H1 (cell line): ENCODE results near the gene MYLK3. TPM values are rescaled to one million over a fixed set of nuclear protein-coding genes. Genes with fewer than 3 reads are reported as not detected.

ENCODE experiments used
- CTCF ChIA-PET: fragments of 300-600 bp; sonication (Branson Sonifier 250); formaldehyde crosslinking; loops from one replicate; lab custom pipeline; 2021; ENCODE audit not compliant: partially characterized antibody; lab: Charles Lee
- POLR2A ChIA-PET: fragments of 300-600 bp; sonication (Branson Sonifier 250); formaldehyde crosslinking; loops from one replicate; lab custom pipeline; 2021; ENCODE audit warnings: inconsistent platforms; ENCODE audit not compliant: partially characterized antibody; lab: Charles Lee
- DNase-seq, 2 experiments: peaks; one replicate each; pipeline versions ENCODE4 v3.0.0 to v3.0.0-alpha.2; 2010 to 2022; ENCODE audit warnings: low spot score in 2 of 2, low read depth in 1 of 2, mixed read lengths in 1 of 2
- FAIRE-seq: peaks from 2 replicates; lab custom pipeline; 2011; peaks lifted over from hg19 to GRCh38; lab: Jason Lieb, UNC
- H2AFZ ChIP-seq: 2 replicates; pipeline ENCODE4 v1.8.1; 2012; ENCODE audit warnings: low read length, inconsistent platforms
- H2AK5ac ChIP-seq: 2 replicates; pipeline ENCODE4 v1.6.1; 2013; ENCODE audit warnings: low read depth, low read length
- H2BK120ac ChIP-seq: replicated peaks from 2 replicates; pipeline ENCODE3; 2013; ENCODE audit warnings: low read depth, low read length, inconsistent platforms
- H2BK12ac ChIP-seq: 2 replicates; pipeline ENCODE4 v1.6.1; 2013; ENCODE audit warnings: low read depth, low read length
- H2BK15ac ChIP-seq: 2 replicates; pipeline ENCODE4 v1.6.1; 2013; ENCODE audit warnings: low read length
- H2BK20ac ChIP-seq: 2 replicates; pipeline ENCODE4 v1.6.1; 2013; ENCODE audit warnings: low read length
- H2BK5ac ChIP-seq: 2 replicates; pipeline ENCODE4 v1.6.1; 2013; ENCODE audit warnings: low read depth, low read length
- H3K14ac ChIP-seq: 2 replicates; pipeline ENCODE4 v1.6.1; 2013; ENCODE audit warnings: inconsistent platforms; ENCODE audit not compliant: insufficient read length
- H3K18ac ChIP-seq: 2 replicates; pipeline ENCODE4 v1.6.1; 2013; ENCODE audit warnings: low read length; ENCODE audit errors: extremely low read depth
- H3K23ac ChIP-seq: 2 replicates; pipeline ENCODE4 v1.6.1; 2013; ENCODE audit warnings: inconsistent platforms; ENCODE audit not compliant: insufficient read length
- H3K23me2 ChIP-seq: 2 replicates; pipeline ENCODE4 v1.6.1; 2013; ENCODE audit warnings: low read depth, low read length
- H3K27ac ChIP-seq: 2 replicates; pipeline ENCODE4 v1.6.1; 2011; ENCODE audit warnings: low read depth, low read length, inconsistent platforms
- H3K27me3 ChIP-seq, 4 experiments: replicated peaks in 1 of 4; 1 replicate in 1 of 4; 2 replicates in 3 of 4; pipeline versions ENCODE4 v1.6.1 to v1.8.1; 2011 to 2013; ENCODE audit warnings: low read length in 3 of 4, mild to moderate bottlenecking in 3 of 4, inconsistent platforms in 2 of 4, mixed read lengths in 2 of 4, moderate library complexity in 1 of 4; ENCODE audit not compliant: control insufficient read depth in 3 of 4, insufficient read depth in 3 of 4; ENCODE audit errors: extremely low read depth in 1 of 4
- H3K36me3 ChIP-seq, 4 experiments: 2 replicates each; pipeline versions ENCODE4 v1.6.1 to v1.8.1; 2011 to 2013; ENCODE audit warnings: mild to moderate bottlenecking in 4 of 4, low read length in 3 of 4, moderate library complexity in 2 of 4, control low read depth in 1 of 4, inconsistent platforms in 1 of 4; ENCODE audit not compliant: insufficient read depth in 4 of 4, control insufficient read depth in 2 of 4
- H3K4ac ChIP-seq: replicated peaks from 2 replicates; pipeline ENCODE3; 2013; ENCODE audit warnings: low read length, low read depth, mixed read lengths, inconsistent platforms; ENCODE audit not compliant: insufficient read length
- H3K4me1 ChIP-seq, 4 experiments: replicated peaks in 1 of 4; 1 replicate in 1 of 4; 2 replicates in 3 of 4; pipeline versions ENCODE4 v1.6.1 to v1.8.1; 2011 to 2013; ENCODE audit warnings: low read length in 3 of 4, inconsistent platforms in 2 of 4, mixed read lengths in 1 of 4; ENCODE audit not compliant: insufficient read depth in 4 of 4, control insufficient read depth in 3 of 4
- H3K4me2 ChIP-seq, 2 experiments: 2 replicates each; pipeline versions ENCODE4 v1.6.1 to v1.8.1; 2011 to 2013; ENCODE audit warnings: low read depth in 2 of 2, low read length in 2 of 2, control low read depth in 1 of 2, inconsistent platforms in 1 of 2, mild to moderate bottlenecking in 1 of 2; ENCODE audit not compliant: insufficient read depth in 1 of 2
- H3K4me3 ChIP-seq, 4 experiments: fragments of 200-600, 300-600 bp in 1 of 4; sonication (generic), shearing (Covaris generic), sonication (Bioruptor Twin) in 1 of 4; 2 replicates each; pipeline versions ENCODE4 v1.5.1 to v1.8.1; 2011 to 2016; ENCODE audit warnings: low read length in 4 of 4, low read depth in 3 of 4, control low read depth in 2 of 4, inconsistent platforms in 2 of 4, mild to moderate bottlenecking in 2 of 4, mixed read lengths in 1 of 4, moderate library complexity in 1 of 4; ENCODE audit not compliant: insufficient read depth in 2 of 4; ENCODE audit errors: extremely low read depth in 1 of 4
- H3K56ac ChIP-seq: replicated peaks from 2 replicates; pipeline ENCODE3; 2013; ENCODE audit warnings: low read depth, mild to moderate bottlenecking, mixed read lengths, low read length, inconsistent platforms; ENCODE audit not compliant: insufficient read length
- H3K79me1 ChIP-seq: 2 replicates; pipeline ENCODE4 v1.6.1; 2013; ENCODE audit warnings: low read depth, low read length, control low read depth
- H3K79me2 ChIP-seq, 2 experiments: 2 replicates each; pipeline versions ENCODE4 v1.6.1 to v1.8.1; 2012 to 2013; ENCODE audit warnings: low read length in 2 of 2, mild to moderate bottlenecking in 2 of 2, inconsistent platforms in 1 of 2; ENCODE audit not compliant: insufficient read depth in 2 of 2, control insufficient read depth in 1 of 2
- H3K9ac ChIP-seq, 4 experiments: replicated peaks in 1 of 4; 1 replicate in 1 of 4; 2 replicates in 3 of 4; pipeline versions ENCODE4 v1.6.1 to v1.8.1; 2011 to 2013; ENCODE audit warnings: low read depth in 3 of 4, low read length in 3 of 4, control low read depth in 2 of 4, mild to moderate bottlenecking in 2 of 4, moderate library complexity in 2 of 4, inconsistent platforms in 1 of 4; ENCODE audit errors: extremely low read depth in 1 of 4
- H3K9me3 ChIP-seq, 2 experiments: 2 replicates each; pipeline versions ENCODE4 v1.6.1 to v1.8.1; 2012 to 2013; ENCODE audit warnings: mild to moderate bottlenecking in 2 of 2, moderate library complexity in 2 of 2, control low read depth in 1 of 2, inconsistent platforms in 1 of 2, low read depth in 1 of 2, low read length in 1 of 2, mixed read lengths in 1 of 2; ENCODE audit not compliant: insufficient read depth in 2 of 2
- H4K20me1 ChIP-seq, 2 experiments: replicated peaks in 1 of 2; 2 replicates each; pipeline versions ENCODE3 to v1.8.1; 2011 to 2013; ENCODE audit warnings: inconsistent platforms in 2 of 2, low read length in 2 of 2, mild to moderate bottlenecking in 1 of 2; ENCODE audit not compliant: insufficient read depth in 2 of 2, control insufficient read depth in 1 of 2
- H4K5ac ChIP-seq: 2 replicates; pipeline ENCODE4 v1.6.1; 2013; ENCODE audit warnings: low read length, low read depth, mixed read lengths, inconsistent platforms; ENCODE audit not compliant: insufficient read length
- H4K8ac ChIP-seq: 2 replicates; pipeline ENCODE4 v1.8.0; 2013; ENCODE audit warnings: mild to moderate bottlenecking, moderate library complexity, low read length, inconsistent platforms; ENCODE audit not compliant: insufficient read depth; ENCODE audit errors: extremely low read depth
- H4K91ac ChIP-seq: replicated peaks from 2 replicates; pipeline ENCODE3; 2013; ENCODE audit warnings: low read length, mixed read lengths, inconsistent platforms; ENCODE audit not compliant: insufficient read length
- BACH1 ChIP-seq: IDR thresholded peaks from 2 replicates; pipeline ENCODE4 v1.6.1; 2012; ENCODE audit warnings: low read length, improper control_type of control experiment
- E2F6 ChIP-seq: IDR thresholded peaks from 2 replicates; pipeline ENCODE4 v1.6.1; 2012; ENCODE audit warnings: inconsistent platforms
- EP300 ChIP-seq, 2 experiments: IDR thresholded peaks; 1 replicate in 1 of 2; 2 replicates in 1 of 2; pipeline ENCODE4 v1.6.1; 2011 to 2012; ENCODE audit warnings: low read depth in 2 of 2, low read length in 2 of 2, mild to moderate bottlenecking in 2 of 2, borderline replicate concordance in 1 of 2, inconsistent platforms in 1 of 2, moderate library complexity in 1 of 2
- EZH2 ChIP-seq: fragments of 200-600 bp; sonication (generic); IDR thresholded peaks from 2 replicates; pipeline ENCODE4 v1.7.1; 2012; ENCODE audit warnings: low read depth, mild to moderate bottlenecking, moderate library complexity, low read length, inconsistent platforms; ENCODE audit not compliant: severe bottlenecking
- GABPA ChIP-seq: IDR thresholded peaks from 2 replicates; pipeline ENCODE4 v1.6.1; 2011; ENCODE audit warnings: mild to moderate bottlenecking, low read length, moderate library complexity, borderline replicate concordance; ENCODE audit not compliant: insufficient read depth
- GTF2F1 ChIP-seq: IDR thresholded peaks from 2 replicates; pipeline ENCODE4 v1.6.1; 2012; ENCODE audit warnings: low read depth, low read length, improper control_type of control experiment, borderline replicate concordance
- JUN ChIP-seq: IDR thresholded peaks from 2 replicates; pipeline ENCODE4 v1.6.1; 2011; ENCODE audit warnings: low read depth, mild to moderate bottlenecking, improper control_type of control experiment, low read length
- KDM1A ChIP-seq: fragments of 200-600, 300-600 bp; sonication (generic); IDR thresholded peaks from 2 replicates; pipeline ENCODE4 v1.7.1; 2016; ENCODE audit warnings: mild to moderate bottlenecking, low read length, borderline replicate concordance
- NANOG ChIP-seq: IDR thresholded peaks from 2 replicates; pipeline ENCODE4 v1.6.1; 2011; ENCODE audit warnings: low read length, low read depth, mild to moderate bottlenecking, inconsistent platforms; ENCODE audit not compliant: insufficient read depth, poor library complexity, severe bottlenecking
- PHF8 ChIP-seq: fragments of 200-600 bp; sonication (generic); conservative IDR thresholded peaks from 2 replicates; pipeline ENCODE4 v1.7.1; 2012; ENCODE audit warnings: low read depth, mild to moderate bottlenecking, inconsistent platforms, low read length, moderate library complexity
- POLR2AphosphoS5 ChIP-seq: IDR thresholded peaks from 2 replicates; pipeline ENCODE4 v1.6.1; 2011; ENCODE audit warnings: low read depth, low read length
- SP1 ChIP-seq: IDR thresholded peaks from 2 replicates; pipeline ENCODE4 v1.6.1; 2011; ENCODE audit warnings: low read depth, low read length
- TEAD4 ChIP-seq: IDR thresholded peaks from 2 replicates; pipeline ENCODE4 v1.6.1; 2012; ENCODE audit warnings: low read depth, low read length, inconsistent platforms, mixed read lengths
- WGBS, 2 experiments: shearing (Covaris generic) in 1 of 2; methylation state at CpG; one replicate each; pipeline versions ENCODE4 v1.1.6 to v1.1.7; 2013 to 2015; ENCODE audit warnings: low lambda C conversion rate in 2 of 2, mixed read lengths in 2 of 2, inconsistent platforms in 1 of 2, low coverage in 1 of 2, missing lambda C conversion rate in 1 of 2; ENCODE audit not compliant: insufficient replicate concordance in 2 of 2, insufficient coverage in 1 of 2, insufficient read length in 1 of 2; ENCODE audit errors: extremely low coverage in 1 of 2, missing lambda C conversion rate in 1 of 2; 5-methylcytosine and 5-hydroxymethylcytosine counted together
- polyA plus RNA-seq, 7 experiments: library from polyadenylated mRNA; depleted of rRNA in 3 of 7; stranded (reverse) in 5 of 7; unstranded in 2 of 7; fragments of >200 nt in 5 of 7; fragments of 200-250 nt in 2 of 7; gene quantifications; 1 replicate in 5 of 7; 2 replicates in 1 of 7; 4 replicates in 1 of 7; pipeline versions ENCODE4 v1.2.1 to v1.2.3, GENCODE V29; 2011 to 2013; ENCODE audit warnings: missing spikeins in 2 of 7, mixed read lengths in 2 of 7
- total RNA-seq: library from RNA; stranded (reverse); fragmentation: NEBNext Ultra II Directional; extraction: Animal tissue kit (Norgen Biotek cat#: 25700); gene quantifications from 2 replicates; pipeline ENCODE4 v1.2.1, GENCODE V29; 2021

Gene MYLK3
- total and polyA plus RNA-seq, 2 of the 8 experiments (the other 6 are each of a cell fraction or from before 2014, with no cell fraction given), result 0.14 to 0.35 TPM

DNA sequence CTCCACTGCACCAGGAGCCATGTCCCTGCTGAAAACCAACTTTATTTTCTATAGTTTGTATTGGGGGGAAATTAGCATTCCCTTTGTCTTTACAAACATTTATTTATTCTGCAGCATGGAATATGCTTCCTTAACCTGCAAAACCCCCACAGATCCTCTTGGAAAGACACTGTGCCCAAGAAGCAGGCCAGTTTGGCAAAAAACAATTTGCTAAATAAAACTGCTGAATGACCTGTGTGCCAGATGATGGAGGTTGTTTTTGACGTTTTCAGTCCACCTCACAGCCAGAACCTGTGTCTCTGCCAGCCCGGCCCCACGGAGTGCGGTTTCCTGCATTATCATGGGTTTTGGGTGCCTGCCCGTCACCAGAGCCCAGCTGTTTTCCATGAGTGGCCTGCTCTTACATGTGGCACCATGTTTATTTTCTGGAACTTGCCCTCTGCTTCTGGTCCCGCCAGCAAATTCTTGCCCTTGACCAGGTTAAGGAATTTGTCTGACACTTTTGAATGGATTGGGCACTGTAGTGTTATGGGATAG is 32.3 kb downstream of the MYLK3 start:
- DNase-seq (peak in 1 of 2 experiments; percentile 17), FAIRE-seq (no peak)
- Histone ChIP-seq H2BK120ac (no peak overlapping the region), H4K8ac (no peak overlapping the region), H3K9me3 (no peaks in the 10 kb centered on the region), H2AK5ac (no peak overlapping the region), H3K9ac (no peak overlapping the region), H3K18ac (no peak overlapping the region), H3K4ac (no peak overlapping the region), H3K56ac (no peak overlapping the region), H2BK5ac (no peak overlapping the region), H3K4me1 (no peaks in the 10 kb centered on the region), H3K23me2 (no peaks in the 10 kb centered on the region), H2BK20ac (no peak overlapping the region), H2AFZ (no peak overlapping the region), H3K36me3 (no peaks in the 10 kb centered on the region), H3K4me3 (no peak overlapping the region), H3K23ac (no peak overlapping the region), H3K14ac (no peak overlapping the region), H4K5ac (no peak overlapping the region), H4K91ac (no peak overlapping the region), H3K27me3 (no peaks in the 10 kb centered on the region), H3K79me1 (no peaks in the 10 kb centered on the region), H2BK12ac (no peak overlapping the region), H3K79me2 (no peaks in the 10 kb centered on the region), H3K27ac (no peak overlapping the region), H3K4me2 (no peak overlapping the region), H2BK15ac (no peak overlapping the region), H4K20me1 (no peaks in the 10 kb centered on the region)
- CTCF ChIA-PET, result no interaction called here
- POLR2A ChIA-PET, result interaction anchor here (0.7 kb wide), 1 partner anchor 31 kb away, joined by 3 read pairs; no protein-coding TSS in a partner anchor
- WGBS, 2 experiments, result 70% methylated on average over 6 of the region's 6 CpGs; no CpG with 5 or more reads in 1 of the 2 experiments
- TF ChIP-seq SP1 (no peak), KDM1A (no peak), EP300 (IDR thresholded peaks at IDR 0.05; ENCODE audit: borderline replicate concordance in 1 of 2, low read depth in 2 of 2, low read length in 2 of 2) (no peak), POLR2AphosphoS5 (no peak), EZH2 (no peak), GTF2F1 (no peak), NANOG (no peak), GABPA (no peak), BACH1 (no peak), JUN (no peak), TEAD4 (no peak), E2F6 (no peak), PHF8 (no peak)
